Measurements from ENCODE around the gene EXOSC2. TPM values are rescaled to one million over a fixed set of nuclear protein-coding genes. Genes with fewer than 3 reads are reported as not detected.
A peak's percentile ranks its signal among the peaks of the same experiment; 100 is the strongest.

Gene EXOSC2
- total RNA-seq, 2 donors from 2014 or later = 66.9 to 89.1 TPM

- ATAC-seq (replicated peaks) = no peak
- H3K9me3 Mint-ChIP-seq = no peaks in the 10 kb centered on the region
- H3K36me3 Mint-ChIP-seq (ENCODE audit: low read depth) = peaks cover 5% of the 10 kb centered on the region
- peak within 1 kb of the TSS; percentile 55 for H3K4me3 Mint-ChIP-seq
- peaks cover 11% of the 10 kb centered on the region for H3K4me1 Mint-ChIP-seq
- H3K27ac Mint-ChIP-seq = no peak within 1 kb of the TSS
- H3K27me3 Mint-ChIP-seq = peaks cover 39% of the 10 kb centered on the region
Measured at GRCh38 chr9:130664251-130665028, 29.1 kb upstream of the EXOSC2 start, which contains the start of gene PRDM12. Gene PRDM12, plus strand, starts transcription at chr9:130664594. Its CDS starts 60 bp downstream, at chr9:130664654.

GRCh38 chr9:130665029-130665430 lies 28.6 kb upstream of the EXOSC2 start:
- Mint-ChIP-seq H3K27ac (no peak overlapping the region), H3K4me3 (peak overlapping the region; percentile 55), H3K4me1 (peaks cover 11% of the 10 kb centered on the region), H3K27me3 (peaks cover 35% of the 10 kb centered on the region), H3K9me3 (no peaks in the 10 kb centered on the region), H3K36me3 (ENCODE audit: low read depth) (peaks cover 5% of the 10 kb centered on the region)
- no peak for ATAC-seq (replicated peaks)

- peaks cover 35% of the 10 kb centered on the region for H3K27me3 Mint-ChIP-seq
- H3K36me3 Mint-ChIP-seq (ENCODE audit: low read depth) = peaks cover 5% of the 10 kb centered on the region
- H3K4me1 Mint-ChIP-seq = peaks cover 11% of the 10 kb centered on the region
- no peak overlapping the region for H3K27ac Mint-ChIP-seq
- H3K9me3 Mint-ChIP-seq = no peaks in the 10 kb centered on the region
- H3K4me3 Mint-ChIP-seq = peak overlapping the region; percentile 55
- no peak for ATAC-seq (replicated peaks)
Measured at GRCh38 chr9:130665431-130666392, 27.9 kb upstream of the EXOSC2 start.

- ATAC-seq (replicated peaks) = no peak
- H3K36me3 Mint-ChIP-seq (ENCODE audit: low read depth) = peaks cover 5% of the 10 kb centered on the region
- no peak overlapping the region for H3K4me3 Mint-ChIP-seq
- peaks cover 11% of the 10 kb centered on the region for H3K4me1 Mint-ChIP-seq
- H3K27ac Mint-ChIP-seq = no peak overlapping the region
- no peaks in the 10 kb centered on the region for H3K9me3 Mint-ChIP-seq
- peaks cover 35% of the 10 kb centered on the region for H3K27me3 Mint-ChIP-seq
Measured at GRCh38 chr9:130666393-130667119, 27.0 kb upstream of the EXOSC2 start.

- no peaks in the 10 kb centered on the region for H3K9me3 Mint-ChIP-seq
- no peak overlapping the region for H3K4me3 Mint-ChIP-seq
- ATAC-seq (replicated peaks) = peak; percentile 57
- peaks cover 11% of the 10 kb centered on the region for H3K4me1 Mint-ChIP-seq
- H3K36me3 Mint-ChIP-seq (ENCODE audit: low read depth) = peaks cover 5% of the 10 kb centered on the region
- H3K27me3 Mint-ChIP-seq = peaks cover 35% of the 10 kb centered on the region
- no peak overlapping the region for H3K27ac Mint-ChIP-seq
Measured at GRCh38 chr9:130667120-130667435, 26.5 kb upstream of the EXOSC2 start.

GRCh38 chr9:130668196-130668595 lies 25.4 kb upstream of the EXOSC2 start:
- Mint-ChIP-seq H3K9me3 (no peaks in the 10 kb centered on the region), H3K36me3 (ENCODE audit: low read depth) (peaks cover 5% of the 10 kb centered on the region), H3K4me3 (no peak overlapping the region), H3K4me1 (peaks cover 5% of the 10 kb centered on the region), H3K27ac (no peak overlapping the region), H3K27me3 (peaks cover 28% of the 10 kb centered on the region)
- ATAC-seq (replicated peaks) = no peak

GRCh38 chr9:130668659-130669058 lies 24.9 kb upstream of the EXOSC2 start:
- no peak for ATAC-seq (replicated peaks)
- H3K4me3 Mint-ChIP-seq = no peak overlapping the region
- H3K36me3 Mint-ChIP-seq (ENCODE audit: low read depth) = peaks cover 5% of the 10 kb centered on the region
- H3K9me3 Mint-ChIP-seq = no peaks in the 10 kb centered on the region
- peaks cover 5% of the 10 kb centered on the region for H3K4me1 Mint-ChIP-seq
- peaks cover 28% of the 10 kb centered on the region for H3K27me3 Mint-ChIP-seq
- no peak overlapping the region for H3K27ac Mint-ChIP-seq

- H3K4me3 Mint-ChIP-seq = no peak overlapping the region
Measured at GRCh38 chr9:130669965-130670364, 23.6 kb upstream of the EXOSC2 start.

GRCh38 chr9:130670644-130671043 lies 22.9 kb upstream of the EXOSC2 start:
- Mint-ChIP-seq H3K27ac (no peak overlapping the region), H3K9me3 (no peaks in the 10 kb centered on the region)
- ATAC-seq (replicated peaks) = no peak

More at GRCh38 chr9:130669965-130670364, 23.6 kb upstream of the EXOSC2 start:
- no peak overlapping the region for H3K27ac Mint-ChIP-seq
- peaks cover 5% of the 10 kb centered on the region for H3K4me1 Mint-ChIP-seq
- no peaks in the 10 kb centered on the region for H3K9me3 Mint-ChIP-seq
- no peak for ATAC-seq (replicated peaks)
- H3K36me3 Mint-ChIP-seq (ENCODE audit: low read depth) = peaks cover 5% of the 10 kb centered on the region
- peaks cover 23% of the 10 kb centered on the region for H3K27me3 Mint-ChIP-seq

GRCh38 chr9:130672466-130672865 lies 21.1 kb upstream of the EXOSC2 start:
- Mint-ChIP-seq H3K27me3 (peaks cover 8% of the 10 kb centered on the region), H3K36me3 (ENCODE audit: low read depth) (no peaks in the 10 kb centered on the region), H3K4me1 (no peaks in the 10 kb centered on the region), H3K4me3 (no peak overlapping the region), H3K9me3 (no peaks in the 10 kb centered on the region), H3K27ac (no peak overlapping the region)
- no peak for ATAC-seq (replicated peaks)

More at GRCh38 chr9:130670644-130671043, 22.9 kb upstream of the EXOSC2 start:
- Mint-ChIP-seq H3K4me3 (no peak overlapping the region), H3K36me3 (ENCODE audit: low read depth) (peaks cover under 1% of the 10 kb centered on the region), H3K4me1 (no peaks in the 10 kb centered on the region), H3K27me3 (peaks cover 18% of the 10 kb centered on the region)

- no peaks in the 10 kb centered on the region for H3K9me3 Mint-ChIP-seq
- no peaks in the 10 kb centered on the region for H3K36me3 Mint-ChIP-seq (ENCODE audit: low read depth)
- H3K4me1 Mint-ChIP-seq = no peaks in the 10 kb centered on the region
- ATAC-seq (replicated peaks) = no peak
- H3K27me3 Mint-ChIP-seq = peaks cover 5% of the 10 kb centered on the region
- H3K4me3 Mint-ChIP-seq = no peak overlapping the region
- no peak overlapping the region for H3K27ac Mint-ChIP-seq
Measured at GRCh38 chr9:130672933-130673615, 20.5 kb upstream of the EXOSC2 start.

- ATAC-seq (replicated peaks) = no peak
- Mint-ChIP-seq H3K4me1 (no peaks in the 10 kb centered on the region), H3K27ac (no peak overlapping the region), H3K9me3 (no peaks in the 10 kb centered on the region), H3K36me3 (ENCODE audit: low read depth) (no peaks in the 10 kb centered on the region), H3K27me3 (no peaks in the 10 kb centered on the region), H3K4me3 (no peak overlapping the region)
Measured at GRCh38 chr9:130675396-130675795, 18.2 kb upstream of the EXOSC2 start.

GRCh38 chr9:130677252-130677651 lies 16.3 kb upstream of the EXOSC2 start:
- Mint-ChIP-seq H3K27me3 (no peaks in the 10 kb centered on the region), H3K9me3 (no peaks in the 10 kb centered on the region), H3K36me3 (ENCODE audit: low read depth) (no peaks in the 10 kb centered on the region), H3K4me1 (peaks cover under 1% of the 10 kb centered on the region), H3K4me3 (no peak overlapping the region), H3K27ac (no peak overlapping the region)
- ATAC-seq (replicated peaks) = no peak
